ENCODE data around the gene NCAM2.

NCAM2 gene

DNA sequence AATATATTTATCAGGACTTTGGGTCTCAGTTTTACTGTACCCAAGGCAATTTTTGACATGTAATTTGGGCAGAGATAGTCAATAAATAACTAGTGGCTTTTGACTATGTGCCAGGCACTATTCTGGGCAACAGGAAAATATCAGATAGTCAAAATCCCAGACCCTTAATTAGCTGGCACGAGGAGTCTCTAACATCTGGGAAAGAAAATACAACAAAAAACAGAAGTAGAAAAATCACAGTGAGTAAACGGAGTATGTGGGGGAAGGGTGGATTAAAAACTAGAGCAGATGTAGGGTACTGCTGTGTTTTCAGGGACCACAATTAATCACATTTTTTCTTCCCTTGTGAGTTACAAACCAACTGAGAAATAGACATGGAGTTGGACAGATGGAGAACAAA lies 217.8 kb downstream of the NCAM2 start:
- no peak for DNase-seq (ENCODE audit: low spot score)

DNA sequence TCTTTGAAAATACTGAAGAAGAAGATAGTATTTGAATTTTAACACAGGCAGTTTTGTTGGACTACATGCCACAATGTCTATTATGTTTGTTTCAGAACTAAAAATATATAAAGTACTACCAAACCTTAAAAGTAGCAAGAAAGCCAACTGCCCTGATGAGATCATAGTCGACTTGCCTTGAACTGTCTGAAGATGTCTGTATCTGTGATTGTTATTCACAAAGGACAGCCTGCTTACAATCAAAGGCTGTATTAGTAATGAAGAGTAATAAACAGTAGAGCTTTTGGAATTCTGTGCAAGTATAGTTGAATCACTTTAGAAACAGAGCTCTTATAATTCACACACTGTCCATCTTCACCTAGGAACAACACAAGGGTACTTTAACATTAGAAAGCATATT lies 228.3 kb downstream of the NCAM2 start:
- no peak for DNase-seq (ENCODE audit: low spot score)

DNA sequence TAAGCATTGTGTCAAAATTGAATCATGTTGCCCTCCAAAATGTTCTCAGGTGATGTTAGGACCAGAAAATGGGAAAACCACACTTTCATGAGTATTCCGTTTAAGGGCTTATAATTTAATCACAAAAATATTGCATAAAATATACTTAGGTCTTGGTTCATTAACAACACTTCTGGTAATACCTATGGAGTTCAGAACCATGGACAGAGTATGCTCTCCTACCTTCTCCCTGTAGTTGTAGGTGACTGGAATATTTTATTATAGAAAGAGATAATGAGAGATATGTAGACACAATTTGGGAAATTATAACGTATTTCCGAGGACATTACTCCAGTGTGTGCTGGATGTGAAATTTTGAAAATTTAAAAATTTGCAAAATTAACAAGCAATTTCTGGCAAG lies 232.5 kb downstream of the NCAM2 start:
- DNase-seq (ENCODE audit: low spot score): no peak

DNA sequence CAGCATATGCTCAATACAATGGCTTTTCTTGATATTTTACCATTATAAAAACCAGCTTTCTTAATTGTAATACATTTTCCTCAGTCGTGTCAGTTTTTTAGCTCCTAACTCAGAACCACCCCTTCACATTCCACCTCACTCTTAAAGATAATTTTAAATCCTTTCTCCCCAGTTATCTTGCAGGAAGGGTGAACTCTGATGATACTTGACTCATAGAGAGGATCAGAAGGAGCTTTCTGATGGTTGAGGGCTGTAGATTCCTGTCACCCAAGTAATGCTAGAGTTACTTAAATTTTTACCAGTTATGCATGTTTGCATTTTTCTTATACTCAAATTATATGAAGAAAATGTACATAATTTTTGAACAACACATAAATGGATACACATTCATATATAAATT lies 233.7 kb downstream of the NCAM2 start:
- no peak for DNase-seq (ENCODE audit: low spot score)

DNA sequence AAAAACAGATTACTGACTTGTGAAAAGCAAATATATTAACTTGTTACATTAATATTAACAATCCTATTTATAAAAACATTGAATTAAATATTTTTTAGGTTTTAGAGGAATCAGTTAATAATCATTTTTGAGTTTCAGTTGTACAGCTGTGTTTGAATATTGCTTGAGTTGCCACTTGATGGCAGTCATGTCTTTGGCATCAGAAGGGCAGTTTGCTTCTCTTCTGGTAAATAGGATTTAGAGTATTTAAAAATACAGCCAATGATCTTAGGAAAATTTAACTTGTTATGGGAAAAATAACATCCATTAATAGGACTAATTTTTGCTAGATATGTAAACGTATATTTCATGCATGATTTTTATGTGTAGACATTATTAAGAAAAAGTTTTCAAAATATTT lies 234.1 kb downstream of the NCAM2 start:
- DNase-seq (ENCODE audit: low spot score): peak; percentile 2

DNA sequence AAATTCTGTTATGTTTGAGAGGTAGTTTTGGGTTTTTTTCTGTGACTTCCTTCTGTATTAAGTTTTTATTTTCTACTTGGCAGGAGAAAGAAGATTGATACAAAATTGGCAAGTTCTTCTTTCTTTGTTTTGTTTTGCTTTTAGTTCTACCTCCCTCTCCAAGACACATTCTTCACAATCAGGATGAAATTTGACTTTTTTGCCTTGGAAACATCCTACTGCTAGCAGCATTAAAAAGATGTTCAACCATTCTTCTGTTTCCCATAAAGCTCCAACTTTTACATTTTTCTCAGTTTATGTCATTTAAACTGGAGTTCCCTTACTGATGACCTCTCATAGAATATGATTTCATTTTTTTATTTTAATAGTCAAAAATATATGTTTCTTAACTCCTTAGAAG lies 234.8 kb downstream of the NCAM2 start:
- DNase-seq (ENCODE audit: low spot score): no peak

DNA sequence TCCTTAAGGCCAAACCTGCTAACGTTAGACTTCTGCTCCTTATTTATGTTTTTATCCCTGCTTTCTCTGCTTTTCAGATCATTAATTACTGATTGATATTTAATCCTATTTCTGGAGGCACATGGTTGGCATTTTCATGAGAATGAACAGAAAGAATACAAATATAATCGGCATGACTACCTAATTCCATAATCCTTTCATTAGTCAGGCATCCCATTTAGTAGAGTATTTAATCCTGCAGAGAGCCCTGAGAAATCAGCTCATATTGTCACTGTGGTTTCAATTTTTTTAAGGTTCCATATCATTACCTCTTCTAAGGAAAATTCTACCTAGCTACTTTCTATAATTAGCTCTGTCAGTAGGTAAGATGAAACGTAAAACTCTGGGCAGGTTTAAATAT lies 238.8 kb downstream of the NCAM2 start:
- no peak for DNase-seq (ENCODE audit: low spot score)

DNA sequence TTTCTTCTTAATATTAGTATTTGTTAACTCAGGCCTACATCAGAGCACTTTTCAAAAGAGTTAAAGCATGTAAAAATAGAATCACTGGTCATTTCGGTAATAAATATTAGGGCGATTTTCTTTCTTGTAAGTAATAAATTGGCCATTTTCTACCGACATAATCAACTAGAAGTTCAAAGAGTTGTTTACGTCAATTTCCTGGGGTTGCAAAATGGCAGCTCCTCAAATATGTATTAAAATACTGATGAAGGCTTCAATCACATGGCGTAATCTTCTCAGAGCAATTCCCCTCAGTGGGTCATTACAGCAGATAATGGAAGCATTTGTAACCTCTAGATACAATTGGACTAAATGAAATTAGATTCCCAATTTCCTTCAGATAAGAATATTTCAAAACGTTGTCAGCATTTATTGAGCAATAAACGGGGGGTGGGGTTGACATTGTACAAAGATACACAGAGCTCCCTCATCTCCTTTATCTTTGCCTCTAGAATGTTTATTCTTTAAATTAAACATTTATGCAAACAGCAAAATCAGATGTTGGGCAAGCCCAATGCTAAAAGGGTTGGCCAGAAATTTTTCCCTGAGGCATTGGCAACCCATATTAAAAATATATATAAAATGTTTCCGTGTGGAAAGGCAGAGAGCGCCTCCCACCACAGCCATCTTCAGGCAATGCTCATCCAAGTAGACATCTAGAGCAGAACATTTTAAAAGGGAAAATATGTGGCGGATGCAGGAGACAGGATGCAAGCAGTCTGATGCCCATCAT lies 240.6 kb downstream of the NCAM2 start:
- no peak for DNase-seq (ENCODE audit: low spot score)

DNA sequence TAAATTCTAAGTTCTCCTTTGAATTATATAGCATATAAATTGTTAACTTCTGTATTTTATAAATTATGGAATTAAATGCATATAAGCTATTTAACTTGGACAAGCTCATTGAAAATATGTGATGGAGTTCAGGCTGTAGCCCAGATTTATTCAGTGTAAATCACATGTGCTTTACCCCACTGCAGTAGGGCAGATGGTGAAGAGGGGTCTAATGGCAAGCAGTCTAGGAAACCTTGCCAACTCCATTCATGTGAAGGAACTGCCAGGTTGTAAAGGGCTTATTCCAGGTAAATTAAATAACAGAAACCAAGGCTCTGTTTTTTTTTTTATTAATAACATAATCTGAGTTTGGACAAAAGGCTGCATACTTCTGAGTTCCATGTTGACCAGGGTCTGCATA lies 243.2 kb downstream of the NCAM2 start:
- DNase-seq (ENCODE audit: low spot score): no peak

DNA sequence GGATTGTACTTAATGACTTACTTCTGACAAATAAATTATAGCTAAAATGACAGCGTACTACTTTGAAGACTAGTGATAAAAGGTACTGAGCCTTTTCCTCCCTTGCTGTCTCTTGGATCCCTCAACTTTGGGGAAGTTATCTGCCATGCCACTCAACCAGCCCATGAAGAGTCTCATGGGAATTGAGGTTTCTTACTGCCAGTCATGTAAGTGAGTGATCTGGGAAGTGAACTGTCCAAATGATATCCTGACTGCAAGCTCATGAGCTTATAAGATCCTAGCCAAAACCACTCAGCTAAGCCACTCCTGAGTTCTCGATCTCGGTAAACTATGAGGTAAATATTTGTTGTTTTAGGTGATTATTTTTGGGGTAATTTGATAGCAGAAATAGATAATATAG lies 247.8 kb downstream of the NCAM2 start:
- no peak for DNase-seq (ENCODE audit: low spot score)

DNA sequence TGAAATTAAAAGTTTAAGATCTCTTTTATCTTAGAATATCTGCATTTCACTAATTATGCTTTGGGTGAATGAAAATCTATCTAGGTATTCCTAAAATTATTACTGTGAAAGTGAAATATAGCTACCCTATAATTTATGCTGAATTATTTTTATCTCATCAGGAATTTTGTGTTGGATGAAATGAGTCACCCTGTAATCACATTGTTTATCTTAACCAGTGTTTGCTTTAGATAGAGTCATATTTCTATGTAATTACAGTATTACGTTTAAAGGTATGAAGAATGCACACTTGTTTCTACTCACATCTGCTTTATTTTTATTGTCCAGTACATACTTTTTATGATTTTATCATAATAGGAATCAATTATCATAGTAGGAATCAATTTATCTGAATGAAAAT lies 249.2 kb downstream of the NCAM2 start:
- DNase-seq (ENCODE audit: low spot score): peak; percentile 2

DNA sequence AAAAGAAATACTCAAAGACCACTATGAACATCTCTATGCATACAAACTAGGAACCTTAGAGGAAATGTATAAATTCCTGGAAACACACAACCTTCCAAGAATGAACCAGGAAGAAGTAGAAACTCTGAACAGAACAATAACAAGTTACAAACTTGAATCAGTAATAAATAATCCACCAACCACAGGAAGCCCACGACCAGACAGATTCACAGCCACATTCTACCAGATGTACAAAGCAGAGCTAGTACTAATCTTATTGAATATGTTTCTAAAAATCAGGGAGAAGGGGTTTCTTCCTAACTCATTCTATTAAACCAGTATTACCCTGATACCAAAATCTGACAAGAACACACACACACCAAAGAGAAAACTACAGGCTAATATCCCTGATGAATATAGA lies 263.8 kb downstream of the NCAM2 start:
- DNase-seq (ENCODE audit: low spot score): no peak

DNA sequence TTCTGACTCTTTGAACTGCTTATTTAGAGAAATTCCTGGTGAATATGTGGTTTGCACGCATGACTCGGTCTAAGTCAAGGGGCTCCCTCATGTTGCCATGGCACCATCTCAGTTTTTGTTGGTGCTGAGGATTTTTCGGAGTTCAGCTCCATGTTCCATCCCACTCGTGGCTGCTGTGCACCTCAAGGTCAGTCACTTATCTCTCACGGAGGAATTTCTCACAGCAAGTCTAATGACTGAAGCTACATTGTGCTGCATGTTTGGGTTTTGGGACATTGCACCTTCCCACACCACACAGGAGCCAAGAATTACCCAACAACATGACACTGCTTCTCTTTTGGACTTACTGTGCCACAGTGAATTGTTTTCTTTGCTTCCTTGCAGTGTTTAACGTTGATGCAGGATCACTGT lies 269.9 kb downstream of the NCAM2 start:
- DNase-seq (ENCODE audit: low spot score): no peak

DNA sequence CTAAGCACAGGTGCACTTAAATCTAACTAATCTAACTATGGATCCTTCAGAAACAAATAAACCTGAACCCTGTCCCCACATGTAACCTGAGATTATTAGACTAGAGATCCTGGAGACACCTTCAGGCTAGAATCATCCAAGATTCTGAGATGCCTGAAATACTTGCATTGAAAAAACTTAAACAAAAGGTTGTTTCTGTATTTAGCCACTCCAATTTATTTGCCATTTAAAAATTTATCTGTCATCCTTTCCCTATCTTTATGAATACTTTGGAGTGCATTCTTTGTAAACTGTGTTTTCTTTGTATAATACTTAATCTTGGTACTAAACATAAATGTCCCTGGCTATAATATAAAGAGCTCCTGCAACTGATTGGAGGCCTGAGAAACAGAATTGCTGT lies 270.7 kb downstream of the NCAM2 start:
- DNase-seq (ENCODE audit: low spot score): no peak

DNA sequence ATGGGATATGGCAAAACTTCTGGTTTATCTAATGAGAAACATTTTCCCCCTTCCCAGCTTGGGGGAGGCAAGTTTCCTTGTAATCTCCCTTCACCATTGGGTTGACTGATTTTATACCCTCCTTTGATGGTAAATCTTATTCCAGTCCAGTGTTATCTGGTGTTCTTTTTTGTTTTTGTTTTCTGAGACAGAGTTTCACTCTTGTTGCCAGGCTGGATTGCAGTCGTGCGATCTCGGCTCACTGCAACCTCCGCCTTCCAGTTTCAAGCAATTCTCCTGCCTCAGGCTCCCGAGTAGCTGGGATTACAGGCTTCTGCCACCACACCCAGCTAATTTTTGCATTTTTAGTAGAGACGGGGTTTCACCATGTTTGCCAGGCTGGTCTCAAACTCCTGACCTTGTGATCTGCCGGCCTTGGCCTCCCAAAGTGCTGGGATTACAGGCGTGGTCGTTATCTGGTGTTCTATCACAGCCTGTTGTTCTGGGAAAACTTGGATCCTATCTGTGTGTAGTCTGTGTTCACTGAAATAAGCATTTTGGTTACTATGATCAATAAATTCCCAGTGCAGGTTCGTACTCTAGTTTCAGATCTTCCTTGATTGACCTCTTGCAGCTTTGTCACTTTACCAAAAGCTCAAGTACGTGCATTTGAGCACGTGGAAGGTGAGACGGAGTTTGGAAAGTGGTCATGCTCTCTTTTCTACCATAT lies 281.1 kb downstream of the NCAM2 start:
- DNase-seq (ENCODE audit: low spot score): no peak

DNA sequence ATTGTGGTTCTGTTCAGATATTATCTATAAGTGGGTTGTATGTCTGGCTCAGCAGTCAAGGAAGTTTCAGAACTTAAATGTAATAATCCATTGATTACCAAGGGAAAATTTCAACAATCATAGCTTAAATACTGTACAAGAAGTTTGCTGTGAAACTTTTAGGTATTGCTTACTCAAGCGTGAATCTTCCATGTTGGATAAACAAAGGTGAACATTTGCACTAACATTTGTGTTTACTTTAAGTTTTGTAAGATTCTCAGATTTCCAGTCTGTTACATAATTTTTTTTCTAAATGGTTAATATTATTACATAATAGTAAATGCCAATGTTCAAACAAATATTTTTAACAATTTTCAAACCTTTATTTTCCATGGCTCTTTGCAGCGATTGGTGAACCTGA lies 285.6 kb downstream of the NCAM2 start:
- DNase-seq (ENCODE audit: low spot score): no peak

DNA sequence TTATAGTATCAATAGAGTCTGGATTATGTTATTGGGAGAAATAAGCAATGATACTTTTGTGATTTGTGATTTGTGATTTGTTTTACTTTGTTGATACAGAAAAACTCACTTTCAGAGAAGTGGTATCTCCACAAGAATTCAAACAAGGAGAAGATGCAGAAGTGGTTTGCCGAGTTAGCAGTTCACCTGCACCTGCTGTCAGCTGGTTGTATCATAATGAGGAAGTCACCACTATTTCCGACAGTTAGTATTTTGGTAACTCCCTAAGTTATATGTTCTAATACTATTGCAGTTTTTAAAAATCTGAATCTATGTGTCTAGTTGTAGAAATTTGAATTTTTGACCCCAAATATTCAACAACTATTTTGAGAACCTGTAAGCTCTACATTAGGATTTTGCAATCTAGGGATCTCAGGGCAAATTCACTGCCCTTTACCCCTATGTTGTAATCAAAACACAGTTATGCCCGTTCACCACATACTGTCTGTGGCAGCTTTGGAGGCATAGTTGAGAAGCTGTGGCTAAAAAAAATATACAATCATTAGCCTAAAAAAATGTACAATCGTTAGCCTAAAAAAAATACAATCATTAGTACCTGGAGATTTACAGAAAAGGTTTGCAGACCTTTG lies 288.1 kb downstream of the NCAM2 start:
- no peak for DNase-seq (ENCODE audit: low spot score)

DNA sequence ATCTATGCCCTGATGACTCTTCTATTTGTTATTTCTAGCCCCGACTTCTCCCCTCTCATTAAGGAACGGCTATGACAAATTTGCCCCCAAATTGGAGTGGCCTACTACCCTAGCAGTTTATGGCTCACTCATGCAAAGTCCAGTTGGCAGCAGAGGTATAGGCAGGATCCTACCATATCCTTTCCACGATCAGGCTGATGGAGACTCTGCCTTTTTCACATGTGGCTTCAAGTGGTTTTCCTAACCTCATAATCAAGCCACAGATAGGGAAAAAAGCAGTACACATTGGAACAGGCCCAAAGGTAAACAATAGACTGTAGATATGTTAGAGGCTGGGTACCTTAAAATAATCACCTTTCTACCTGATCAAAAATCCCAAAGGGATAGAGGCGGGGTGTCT lies 292.5 kb downstream of the NCAM2 start:
- DNase-seq (ENCODE audit: low spot score): no peak

DNA sequence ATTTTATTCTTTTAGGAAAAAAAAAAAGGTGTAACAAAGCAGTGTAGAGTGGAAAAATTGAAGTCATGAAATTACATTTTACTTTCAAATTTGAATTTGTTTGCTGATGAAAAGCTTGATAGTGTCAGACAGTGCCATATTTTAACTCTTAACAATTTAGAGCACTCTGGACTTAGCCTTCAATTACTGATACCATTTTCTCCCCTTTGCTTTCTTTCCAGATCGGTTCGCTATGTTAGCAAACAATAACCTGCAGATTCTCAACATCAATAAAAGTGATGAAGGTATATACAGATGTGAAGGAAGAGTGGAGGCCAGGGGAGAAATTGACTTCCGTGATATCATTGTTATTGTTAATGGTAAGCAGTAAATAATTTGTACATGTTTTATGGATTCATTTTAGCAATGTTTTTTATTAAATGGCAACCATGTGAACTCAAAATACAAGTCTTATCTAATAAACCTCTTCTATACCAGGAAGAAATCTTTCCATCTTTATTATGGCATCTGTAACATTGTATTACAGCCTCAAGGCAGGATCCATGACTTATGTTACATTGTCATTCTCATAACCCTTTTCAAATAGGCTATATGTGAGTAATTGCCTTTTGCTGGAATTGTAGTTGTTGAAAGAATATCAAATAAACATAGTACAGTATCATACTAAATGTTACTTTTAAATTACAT lies 293.8 kb downstream of the NCAM2 start:
- no peak for DNase-seq (ENCODE audit: low spot score)

DNA sequence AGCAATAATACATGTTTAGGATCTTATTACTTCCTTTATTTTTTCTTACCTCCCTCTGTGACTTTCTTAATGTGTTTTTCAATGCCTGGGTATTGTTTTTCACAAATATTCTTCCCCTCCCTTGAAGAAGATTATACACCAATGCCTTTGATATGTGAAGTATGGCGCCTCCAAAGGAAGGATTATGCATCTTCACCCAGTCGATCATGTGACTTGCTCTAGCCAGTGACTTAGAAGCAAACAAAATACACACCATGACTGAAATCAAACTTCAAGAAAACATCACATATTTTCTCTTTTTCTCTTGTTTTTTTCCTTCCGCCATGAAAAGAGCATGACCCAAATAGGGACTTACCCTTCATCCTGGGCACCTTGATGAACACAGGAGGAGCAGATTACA lies 297.1 kb downstream of the NCAM2 start:
- DNase-seq (ENCODE audit: low spot score): no peak

DNA sequence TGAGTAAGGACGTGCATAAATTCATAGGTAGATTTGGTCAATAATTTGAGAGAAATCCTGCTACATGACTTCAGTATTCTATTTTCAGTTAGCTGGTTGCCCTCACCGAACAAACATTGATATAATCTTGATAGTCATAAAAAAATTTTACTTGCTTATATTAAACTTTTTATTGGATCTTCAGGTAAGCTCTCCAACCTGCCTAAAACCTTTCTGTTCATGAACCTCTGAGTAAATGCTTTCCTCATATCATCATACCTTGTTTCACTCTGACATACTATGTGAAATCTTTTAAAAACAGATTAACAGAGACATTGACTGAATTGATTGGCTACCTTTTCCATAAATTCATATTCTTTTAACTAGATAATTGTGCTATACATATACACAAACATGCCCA lies 299.0 kb downstream of the NCAM2 start:
- DNase-seq (ENCODE audit: low spot score): no peak

DNA sequence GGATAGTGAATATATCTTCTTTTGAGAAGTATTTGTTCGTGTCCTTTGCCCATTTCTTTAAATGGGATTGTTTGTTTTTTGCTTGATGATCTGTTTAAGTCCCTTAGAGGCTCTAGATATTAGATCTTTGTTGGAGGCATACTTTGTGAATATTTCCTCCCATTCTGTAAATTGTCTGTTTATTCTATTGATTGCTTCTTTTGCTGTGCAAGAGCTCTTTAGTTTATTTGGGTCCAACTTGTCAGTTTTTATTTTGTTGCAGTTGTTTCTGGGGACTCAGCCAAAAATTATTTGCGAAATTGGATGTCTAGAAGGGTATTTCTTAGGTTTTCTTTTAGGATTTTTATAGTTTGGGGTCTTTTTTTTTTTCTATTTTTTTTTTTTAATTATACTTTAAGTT lies 302.8 kb downstream of the NCAM2 start:
- no peak for DNase-seq (ENCODE audit: low spot score)

DNA sequence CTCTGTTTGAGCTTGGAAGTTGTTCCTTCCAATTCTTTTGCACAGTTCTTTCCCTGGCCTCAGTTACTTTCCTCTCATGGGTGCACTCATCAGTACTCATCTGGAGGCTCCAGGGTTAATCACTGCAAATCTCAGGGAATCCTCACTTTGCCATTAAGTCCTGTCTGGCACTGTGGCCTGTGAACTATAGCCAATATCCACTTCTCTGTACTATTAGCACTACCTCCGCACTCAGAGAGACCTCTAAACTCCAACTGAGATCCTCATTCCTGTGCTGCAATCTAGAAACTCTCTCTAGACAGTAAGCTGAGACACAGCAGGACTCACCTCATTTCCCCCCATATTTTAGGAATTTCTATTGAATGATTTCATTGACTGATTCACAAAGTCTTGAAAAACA lies 311.3 kb downstream of the NCAM2 start:
- DNase-seq (ENCODE audit: low spot score): no peak

Measured in hepatic stellate cell (primary cell).